GM18520 (cell line): ENCODE results near the gene CTNND2.

Experiments
- ATAC-seq: cut with Tn5 transposase; IDR thresholded peaks from one replicate; pipeline ENCODE4 v1.9.1; 2021; ENCODE audit not compliant: unreplicated experiment

Gene CTNND2

DNA sequence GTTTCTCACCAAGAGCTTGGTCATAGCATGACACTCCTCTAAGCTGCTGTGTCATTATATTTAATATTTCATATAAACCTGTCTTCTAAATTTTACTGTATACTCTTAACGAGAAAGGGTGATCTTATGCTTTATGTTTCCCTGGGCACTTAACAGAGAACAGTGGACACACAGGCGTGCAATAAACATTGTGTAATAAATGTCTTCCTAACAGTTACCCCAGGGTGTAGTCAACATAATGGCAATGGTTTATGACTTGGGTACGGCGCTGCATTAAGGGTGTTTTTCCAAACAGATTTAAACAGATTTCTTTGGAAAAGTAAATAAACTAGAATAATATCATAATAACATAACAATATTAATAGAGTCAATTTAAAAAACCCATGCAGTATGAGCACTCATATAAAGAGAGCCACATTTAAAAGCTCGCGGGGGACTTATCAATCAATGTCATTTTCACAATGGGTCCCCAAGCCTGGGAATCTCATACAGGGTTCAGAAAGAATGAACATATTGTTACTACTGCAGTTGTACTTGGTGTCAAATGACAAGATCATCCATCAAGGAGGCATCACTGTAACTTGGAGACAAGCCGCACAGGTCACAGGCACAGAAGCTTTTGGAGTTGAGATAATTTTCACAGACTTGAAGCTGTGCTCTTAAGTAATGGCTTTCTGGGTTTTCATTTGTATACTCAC is 376.4 kb downstream of the CTNND2 start:
- no peak for ATAC-seq

DNA sequence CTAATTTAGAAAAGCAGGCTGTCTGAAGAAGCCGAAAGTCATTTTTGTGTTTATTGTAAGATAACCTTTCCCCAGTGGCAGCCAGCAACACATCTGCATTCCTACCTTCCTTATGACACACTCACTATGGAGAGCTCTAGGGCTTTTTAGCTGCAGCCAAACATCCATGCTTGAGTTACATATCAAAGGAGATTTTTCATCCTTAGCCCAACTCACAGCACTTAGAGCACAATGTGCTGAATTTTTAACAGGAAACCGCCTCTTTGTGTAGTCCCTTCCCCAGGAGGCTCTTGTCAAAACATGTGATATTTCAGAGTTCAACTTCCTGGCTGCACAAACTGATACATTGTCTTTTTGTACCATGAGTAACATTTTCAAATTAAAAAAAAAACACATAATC is 379.2 kb downstream of the CTNND2 start:
- ATAC-seq = no peak

DNA sequence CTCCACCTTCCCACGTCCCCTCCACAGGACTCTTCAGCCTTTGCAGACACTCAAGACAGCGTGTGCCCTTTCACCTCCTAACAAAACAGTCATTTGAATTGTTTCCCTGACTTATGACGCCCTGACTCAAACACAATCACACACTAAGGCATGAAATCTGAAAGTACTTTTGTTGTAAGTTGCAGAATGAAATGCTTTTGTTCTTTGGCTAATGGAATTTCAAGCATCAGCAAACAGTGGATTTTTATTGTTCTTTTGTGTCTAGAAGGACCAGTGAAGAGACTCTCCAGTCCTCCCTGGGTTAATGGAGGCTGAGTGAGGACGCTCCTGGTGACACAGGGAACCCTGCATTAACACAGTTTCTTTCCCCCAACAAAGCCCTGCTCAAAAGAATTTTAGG is 380.1 kb downstream of the CTNND2 start:
- no peak for ATAC-seq

DNA sequence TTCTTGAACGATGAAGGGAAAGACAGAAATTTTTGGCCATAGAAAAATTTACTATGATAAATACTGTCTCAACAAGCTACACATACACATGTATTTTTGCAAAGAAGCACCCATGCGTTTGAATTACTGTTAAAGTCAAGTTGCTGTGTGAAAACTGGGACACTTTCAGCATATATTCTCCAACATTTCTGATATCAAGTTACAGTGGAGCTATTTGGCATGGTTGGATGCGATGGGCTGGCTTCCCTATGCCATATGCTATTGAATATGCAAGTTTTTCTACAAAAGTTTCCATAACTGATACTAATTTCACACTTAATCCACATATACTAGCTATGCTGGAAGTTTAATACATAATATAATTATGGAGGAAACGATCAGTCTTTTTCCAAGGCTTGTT is 381.4 kb downstream of the CTNND2 start:
- ATAC-seq = no peak

DNA sequence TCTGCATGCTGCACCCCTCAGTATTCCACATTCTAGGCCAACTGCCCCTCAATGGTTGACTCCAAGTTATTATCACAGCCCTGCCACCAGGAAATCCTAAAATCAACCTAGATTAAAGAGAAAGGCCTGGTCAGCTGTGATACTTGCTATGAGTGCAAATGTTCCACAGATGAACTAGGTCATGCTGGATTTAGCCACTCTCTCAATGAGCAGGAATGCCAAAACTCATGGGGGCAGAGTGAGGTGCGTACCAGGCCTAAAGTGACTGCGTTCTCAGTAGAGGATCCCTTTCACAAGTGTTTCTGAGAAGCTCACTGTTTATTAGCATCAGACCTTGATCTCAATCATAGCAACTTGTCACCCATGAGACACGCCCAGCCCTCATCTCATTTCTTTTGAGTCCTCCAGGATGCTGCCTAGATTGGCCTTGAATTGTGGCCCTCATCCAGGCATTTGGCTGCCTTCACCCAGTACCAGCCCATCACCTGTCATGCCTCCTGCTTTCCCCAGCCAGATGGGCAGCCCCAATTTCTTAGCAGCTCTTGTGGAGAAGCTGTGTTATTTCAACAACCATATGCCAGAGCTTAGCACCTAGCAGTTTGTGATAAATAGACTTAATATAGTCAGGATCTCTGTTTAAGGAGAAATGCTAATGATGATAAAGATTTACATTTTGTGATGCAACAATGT is 383.9 kb downstream of the CTNND2 start:
- ATAC-seq = no peak

DNA sequence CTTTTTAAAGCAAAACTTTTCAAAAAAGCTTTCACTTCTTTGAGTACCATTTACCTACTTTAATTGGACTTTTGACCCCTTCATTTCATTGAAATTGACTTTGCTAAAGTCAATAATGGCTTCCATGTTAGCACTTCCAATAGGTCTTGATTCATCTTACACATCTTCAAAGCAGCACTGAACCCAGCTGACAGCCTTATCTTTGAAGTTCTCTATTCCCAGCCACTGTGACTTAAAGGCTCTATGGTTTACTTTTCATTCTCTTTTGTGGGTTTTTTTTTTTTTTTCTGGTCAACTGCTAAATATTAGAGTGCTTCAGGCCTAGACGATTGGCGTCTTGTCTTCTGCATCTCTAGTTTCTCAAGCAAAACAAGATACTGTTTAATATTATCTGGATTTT is 385.0 kb downstream of the CTNND2 start:
- no peak for ATAC-seq

DNA sequence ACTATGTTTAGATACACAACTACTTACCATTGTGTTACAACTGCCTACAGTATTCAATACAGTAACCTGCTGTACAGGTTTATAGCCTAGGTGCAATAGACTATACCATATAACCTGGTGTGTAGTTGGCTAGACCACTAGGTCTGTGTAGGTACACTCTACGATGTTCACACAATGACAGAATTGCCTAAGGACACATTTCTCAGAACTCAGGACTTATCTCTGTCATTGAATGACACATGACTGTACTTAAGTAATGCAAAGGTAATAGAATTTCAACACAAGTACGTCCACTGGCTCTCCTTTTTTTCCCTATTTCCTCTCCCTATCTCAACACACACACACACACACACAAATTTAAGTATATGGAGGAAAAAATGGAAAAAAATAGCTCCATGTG is 385.6 kb downstream of the CTNND2 start:
- ATAC-seq = no peak

DNA sequence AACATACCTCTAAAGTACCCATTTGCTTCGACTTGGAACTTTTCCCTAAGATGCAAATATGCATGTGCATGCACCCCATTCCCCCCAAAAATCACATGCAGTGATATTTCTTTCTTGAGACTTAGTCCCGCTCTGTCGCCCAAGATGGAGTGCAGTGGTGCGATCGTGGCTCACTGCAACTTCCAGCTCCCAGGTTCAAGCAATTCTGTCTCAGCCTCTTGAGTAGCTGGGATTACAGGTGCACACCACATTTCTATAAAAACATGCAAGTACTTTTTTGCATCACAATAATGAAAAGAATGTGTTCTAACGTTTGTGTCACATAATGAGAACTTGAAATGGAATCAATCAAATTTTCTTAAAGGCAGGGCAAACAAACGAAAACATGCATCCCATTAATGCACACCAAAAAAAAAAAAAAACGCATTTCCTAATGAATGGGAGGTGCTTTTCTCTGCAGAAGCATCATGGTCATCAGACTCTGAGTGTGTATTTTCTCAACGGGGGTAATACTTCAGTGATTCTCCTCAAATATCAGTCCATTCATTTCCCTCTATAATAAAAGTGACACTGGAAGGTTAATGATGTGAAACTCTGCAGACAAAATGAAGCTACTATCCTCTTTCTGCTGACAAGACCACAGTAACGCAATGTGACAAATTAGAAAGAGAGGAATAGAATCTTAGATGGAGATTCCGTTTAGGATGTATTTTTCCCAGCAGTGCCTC is 389.4 kb downstream of the CTNND2 start:
- no peak for ATAC-seq

DNA sequence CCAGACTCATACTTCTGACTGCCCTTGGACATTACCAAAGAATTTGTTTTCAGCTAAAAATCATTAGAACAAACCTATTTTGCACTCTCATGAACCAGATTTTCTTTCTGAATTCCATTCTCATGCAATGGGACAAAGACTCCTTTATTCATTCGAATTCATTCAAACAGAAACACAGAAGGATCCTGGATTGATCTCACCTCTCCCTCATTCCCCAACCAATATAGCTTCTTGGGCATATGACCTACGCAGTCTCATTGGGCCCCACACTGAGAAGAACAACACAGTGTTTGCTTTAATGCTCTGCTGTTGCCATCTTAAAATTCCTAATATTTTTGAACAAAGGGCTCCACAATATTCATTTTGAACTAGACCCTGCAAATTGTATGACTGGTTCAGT is 392.4 kb downstream of the CTNND2 start:
- ATAC-seq = no peak

DNA sequence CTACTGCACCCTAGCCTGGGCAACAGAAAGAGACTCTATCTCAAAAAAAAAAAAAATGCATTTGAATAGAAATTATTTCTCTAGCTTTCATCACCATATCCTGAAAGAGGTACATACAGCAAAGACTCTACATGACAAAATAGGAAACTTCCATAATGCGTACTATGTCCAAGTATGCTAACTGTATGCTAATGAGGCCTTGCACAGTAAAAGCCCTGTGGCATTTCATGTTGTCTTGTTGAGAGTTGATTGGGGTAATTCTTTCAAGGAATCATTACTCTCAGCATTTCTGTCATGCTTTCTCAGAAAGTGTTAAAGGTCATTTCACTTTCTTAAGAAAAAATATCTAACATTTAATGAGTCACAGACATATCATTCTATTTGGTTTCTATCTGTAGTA is 393.4 kb downstream of the CTNND2 start:
- no peak for ATAC-seq

DNA sequence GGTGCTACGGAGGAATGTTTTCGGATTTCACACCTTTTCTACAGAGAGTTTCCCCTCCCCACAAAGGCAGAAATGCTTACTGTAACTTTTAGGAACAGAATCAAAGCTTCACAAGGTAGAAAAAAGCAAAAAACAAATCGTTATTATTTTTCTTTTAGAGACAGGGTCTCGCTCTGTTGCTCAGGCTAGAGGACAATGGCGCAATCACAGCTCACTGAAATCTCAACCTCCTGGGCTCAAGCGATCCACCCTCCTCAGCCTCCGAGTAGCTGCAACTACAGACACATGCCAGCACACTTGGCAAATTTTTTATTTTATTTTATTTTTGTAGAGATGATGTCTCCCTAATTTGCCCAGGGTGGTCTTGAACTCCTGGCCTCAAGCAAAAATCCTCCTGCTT is 394.5 kb downstream of the CTNND2 start:
- no peak for ATAC-seq

DNA sequence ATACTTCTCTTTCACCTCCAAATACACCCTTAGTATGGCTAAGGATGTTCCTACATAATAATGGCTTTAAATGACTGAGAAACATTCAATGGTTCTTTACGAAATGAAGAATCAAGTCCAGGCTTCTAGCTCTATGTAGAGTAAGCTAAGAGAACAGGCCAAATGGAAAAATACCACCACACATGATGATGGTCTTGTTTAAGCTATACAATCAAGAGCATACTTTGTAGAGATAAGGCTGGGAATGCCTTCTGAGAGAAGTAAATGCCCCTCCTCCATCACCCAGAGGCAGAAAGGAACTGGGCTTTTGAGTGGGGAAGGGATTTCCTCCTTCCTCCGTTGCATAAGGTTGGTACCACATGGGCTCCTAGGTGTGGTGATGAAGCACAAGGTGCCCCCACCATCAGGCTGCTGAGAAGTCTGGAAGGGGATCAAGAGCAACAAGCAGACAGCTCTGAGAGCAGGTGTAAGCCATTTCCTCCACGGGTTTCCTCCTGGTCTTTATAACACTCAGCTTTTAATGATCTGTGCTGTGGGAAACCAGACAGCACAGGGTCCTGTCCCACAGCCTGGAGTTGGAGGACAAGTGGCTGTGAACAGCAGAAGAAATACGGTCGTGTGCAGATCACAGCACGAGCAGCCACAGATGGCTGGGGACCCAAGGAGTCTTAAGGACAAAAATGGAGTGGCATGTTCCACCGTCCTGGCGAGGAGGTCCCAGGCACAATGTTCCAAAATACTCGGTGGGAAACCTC is 396.9 kb downstream of the CTNND2 start:
- no peak for ATAC-seq

DNA sequence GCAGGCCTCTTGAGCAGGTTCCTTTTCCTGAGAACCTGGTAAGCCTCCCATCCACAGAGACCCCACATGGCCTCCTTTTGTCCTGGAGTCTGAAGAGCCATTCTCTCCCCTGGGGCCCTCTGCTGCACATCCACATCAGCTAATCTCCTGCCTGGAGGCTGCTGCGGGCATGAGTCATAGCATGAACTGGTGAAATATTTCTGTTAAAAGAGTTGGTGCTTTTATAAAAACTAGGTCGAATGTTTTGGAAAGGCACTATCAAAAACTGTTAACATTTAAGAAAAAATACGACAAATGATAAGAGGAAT is 399.4 kb downstream of the CTNND2 start:
- ATAC-seq = no peak

DNA sequence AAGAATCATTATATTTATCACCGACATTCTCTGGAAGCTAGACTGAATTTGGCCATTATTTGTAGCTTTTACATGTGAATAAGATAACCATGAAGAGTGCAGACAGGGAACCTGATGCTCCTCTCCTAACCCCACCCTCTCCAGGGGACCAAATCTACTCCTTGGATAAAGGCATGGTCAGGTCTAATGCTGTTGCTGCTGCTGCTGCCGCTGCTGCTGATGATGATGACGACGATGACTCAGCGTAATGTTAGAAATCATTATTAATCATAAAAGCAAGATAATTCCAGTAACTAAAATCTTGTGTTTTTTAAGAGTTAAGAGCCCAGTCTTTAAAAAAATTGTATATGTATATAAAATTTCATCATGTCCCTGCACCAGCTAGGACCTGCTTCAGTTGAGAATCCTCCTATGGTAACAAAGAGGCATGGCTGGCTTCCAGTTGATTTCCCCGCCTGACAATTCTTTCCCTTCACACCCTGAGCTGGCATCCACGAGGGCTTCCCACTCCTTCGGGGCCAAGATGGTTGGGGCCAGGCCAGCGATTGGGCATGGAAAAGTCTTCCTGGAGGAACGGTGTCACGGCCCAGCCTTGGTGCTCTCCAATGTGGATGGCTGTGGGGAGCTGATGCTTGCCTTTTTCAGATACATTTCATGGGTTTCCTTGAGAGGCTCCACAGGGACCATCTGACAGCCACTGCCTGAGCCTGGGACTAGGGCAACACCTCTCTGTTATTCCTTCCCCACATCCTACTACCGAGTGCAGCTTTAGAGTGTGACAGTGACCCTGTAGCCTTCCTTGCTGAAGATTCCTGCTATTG is 400.0 kb downstream of the CTNND2 start:
- no peak for ATAC-seq

DNA sequence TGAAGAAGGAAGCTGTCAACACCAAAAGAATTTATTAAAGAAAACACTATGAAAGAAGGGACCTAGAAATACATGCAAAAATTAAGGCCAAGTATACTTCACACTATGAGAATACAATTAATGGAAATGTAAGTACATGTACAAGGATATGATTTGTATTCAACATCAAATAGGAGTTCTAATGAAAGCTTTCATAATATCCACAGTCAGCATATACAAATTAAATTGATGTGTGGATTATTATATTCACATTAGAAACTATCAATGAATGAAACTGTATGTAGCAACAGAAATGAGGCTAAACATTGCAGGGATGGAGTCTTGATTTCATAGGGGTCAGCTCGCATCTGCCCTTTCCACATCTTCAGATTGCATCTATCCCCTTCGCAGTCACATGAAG is 401.5 kb downstream of the CTNND2 start:
- ATAC-seq = no peak

DNA sequence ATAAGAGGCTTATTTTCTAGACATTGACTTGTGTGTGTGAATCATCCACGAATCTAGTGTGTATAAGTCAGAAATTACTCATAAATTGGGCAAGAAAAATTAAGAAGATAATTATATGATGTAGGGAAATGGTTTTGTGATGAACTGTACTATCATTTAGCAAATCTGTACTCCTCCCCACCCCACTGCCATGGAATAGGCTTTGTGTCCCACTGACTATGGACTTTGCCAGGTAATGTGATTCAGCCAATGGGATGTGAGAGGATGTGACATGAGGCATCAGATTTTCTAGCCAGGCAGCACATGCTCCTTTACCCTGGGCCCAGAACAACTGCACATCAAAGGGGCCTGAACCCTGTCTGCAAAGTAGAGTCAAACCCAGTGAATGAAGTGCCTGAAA is 406.6 kb downstream of the CTNND2 start:
- ATAC-seq = no peak

DNA sequence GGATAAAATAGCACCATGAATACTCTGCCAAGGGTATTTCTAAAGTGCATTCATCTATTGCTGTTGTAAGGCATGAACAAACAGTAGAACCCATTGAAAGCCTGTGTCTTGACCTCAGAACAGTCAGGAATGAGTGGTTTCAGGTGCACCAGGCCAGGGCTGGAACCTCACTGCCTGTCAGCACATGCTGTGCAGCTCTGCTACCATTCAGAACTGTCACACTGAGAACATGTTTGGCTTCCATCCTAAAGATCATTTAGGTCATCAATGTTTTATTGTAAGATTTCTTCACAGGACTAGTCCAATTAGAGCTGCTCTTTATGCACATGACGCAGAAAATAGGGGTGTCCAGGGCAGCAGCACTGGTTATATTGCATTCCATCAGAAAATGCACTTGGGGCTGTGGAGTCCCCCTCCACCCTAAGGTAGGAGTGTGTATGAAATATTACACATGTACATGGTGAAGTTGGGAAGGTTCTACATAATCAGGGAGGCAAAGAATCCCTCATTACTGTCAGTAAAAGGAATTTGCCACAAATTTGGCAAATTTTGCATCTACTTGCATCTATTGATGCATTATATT is 408.0 kb downstream of the CTNND2 start:
- no peak for ATAC-seq

DNA sequence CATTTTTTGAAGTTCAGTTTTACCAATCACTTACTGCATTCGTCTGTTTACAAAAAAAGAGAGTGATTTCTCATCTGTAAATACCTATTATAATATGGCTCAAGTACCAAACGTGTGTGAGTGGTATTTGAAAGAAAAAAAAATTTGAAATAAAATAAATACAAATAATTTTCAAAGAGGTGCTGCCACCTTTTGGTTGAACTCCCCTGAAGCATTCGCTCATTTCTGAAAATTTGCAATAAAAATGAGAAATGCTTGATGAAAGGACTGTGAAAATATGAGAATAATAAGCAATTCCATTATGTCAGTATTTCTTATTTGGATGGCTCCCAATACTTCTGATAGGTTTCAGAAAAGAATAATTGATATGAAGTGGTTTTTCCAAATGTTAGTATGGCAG is 409.9 kb downstream of the CTNND2 start:
- ATAC-seq = no peak

DNA sequence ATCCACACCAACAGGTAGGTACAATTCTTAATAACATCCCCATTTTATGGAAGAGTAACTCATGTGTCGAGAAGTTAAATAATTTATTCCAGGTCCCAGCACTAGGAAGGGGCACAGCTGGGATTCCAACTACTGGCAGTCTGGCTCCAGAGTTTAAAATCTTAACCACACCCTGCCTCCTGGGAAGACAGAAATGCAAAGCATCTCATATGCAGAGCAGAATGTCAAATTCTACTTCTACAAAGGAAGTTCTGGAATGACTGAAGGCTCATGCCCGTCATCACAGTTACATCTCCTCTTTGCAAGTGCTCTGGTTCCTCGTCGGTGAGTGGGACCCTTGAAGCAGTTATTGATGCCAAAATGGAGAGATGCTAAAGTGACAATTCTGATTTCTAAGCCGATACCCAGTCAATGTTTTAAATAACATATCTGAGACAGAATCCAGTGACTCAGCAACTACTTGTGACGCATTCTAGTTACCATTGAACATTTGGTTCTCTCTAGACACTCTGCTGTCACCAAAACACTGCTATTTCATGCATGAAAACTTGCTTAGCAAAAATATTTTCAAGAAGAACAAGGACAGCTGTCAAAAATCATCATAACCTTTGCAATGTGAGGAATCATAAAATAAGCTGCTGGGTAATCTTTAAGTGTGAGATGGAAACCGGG is 412.7 kb downstream of the CTNND2 start:
- ATAC-seq = no peak

DNA sequence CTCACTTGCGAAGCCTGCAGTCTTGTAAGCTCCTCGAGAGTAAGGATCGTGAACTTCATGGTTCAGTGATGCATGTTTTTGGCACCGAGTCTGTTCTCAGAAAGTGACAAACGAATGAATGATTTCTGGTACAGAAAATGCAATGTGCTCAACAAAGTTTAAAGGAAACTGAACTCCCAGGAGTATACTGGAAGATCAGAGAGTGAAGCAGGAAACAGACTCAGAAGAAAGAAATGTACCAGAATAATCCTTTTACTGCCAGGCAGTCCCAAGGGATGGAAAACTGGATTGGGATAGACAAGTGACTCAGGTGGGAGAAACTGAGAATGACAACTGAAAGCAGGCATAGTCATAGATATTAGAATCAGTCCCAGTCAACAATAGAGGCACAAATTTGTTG is 420.6 kb downstream of the CTNND2 start:
- no peak for ATAC-seq
